ENCODE data around the gene MAGI2. TPM values are rescaled to one million over a fixed set of nuclear protein-coding genes. Genes with fewer than 3 reads are reported as not detected.

MAGI2 gene
- total and polyA plus RNA-seq, 2 experiments from 2014 or later = 16.8 to 24.7 TPM

- H3K27ac ChIP-seq = no peak overlapping the region
- H3K27me3 ChIP-seq = no peaks in the 10 kb centered on the region
- H3K36me3 ChIP-seq = no peaks in the 10 kb centered on the region
- no peak for DNase-seq (ENCODE audit: low read depth in 1 of 2, low spot score in 1 of 2)
- no peak overlapping the region for H3K4me3 ChIP-seq
- no peaks in the 10 kb centered on the region for H3K9me3 ChIP-seq (ENCODE audit: low read depth)
- no peak for TF ChIP-seq CTCF (IDR thresholded peaks at IDR 0.05; ENCODE audit: low read depth, low read length)
- peaks cover 15% of the 10 kb centered on the region for H3K4me1 ChIP-seq (ENCODE audit: low read depth)
Measured at GRCh38 chr7:79353720-79354468, 99.6 kb downstream of the MAGI2 start.

GRCh38 chr7:79352323-79352722, 101.1 kb downstream of the MAGI2 start:
- Histone ChIP-seq H3K4me3 (no peak overlapping the region), H3K27ac (peak overlapping the region; percentile 53), H3K27me3 (no peaks in the 10 kb centered on the region), H3K9me3 (ENCODE audit: low read depth) (no peaks in the 10 kb centered on the region), H3K36me3 (no peaks in the 10 kb centered on the region), H3K4me1 (ENCODE audit: low read depth) (peaks cover 16% of the 10 kb centered on the region)
- no peak for TF ChIP-seq CTCF (IDR thresholded peaks at IDR 0.05; ENCODE audit: low read depth, low read length)
- DNase-seq (ENCODE audit: low read depth in 1 of 2, low spot score in 1 of 2) = peak in 1 of 2 donors; percentile 34

GRCh38 chr7:79347351-79347750, 106.1 kb downstream of the MAGI2 start:
- Histone ChIP-seq H3K27me3 (no peaks in the 10 kb centered on the region), H3K4me3 (no peak overlapping the region), H3K27ac (no peak overlapping the region), H3K4me1 (ENCODE audit: low read depth) (peaks cover 11% of the 10 kb centered on the region), H3K36me3 (no peaks in the 10 kb centered on the region), H3K9me3 (ENCODE audit: low read depth) (no peaks in the 10 kb centered on the region)
- TF ChIP-seq CTCF (IDR thresholded peaks at IDR 0.05; ENCODE audit: low read depth, low read length) = no peak
- DNase-seq (ENCODE audit: low read depth in 1 of 2, low spot score in 1 of 2) = no peak

GRCh38 chr7:79341902-79342301, 111.6 kb downstream of the MAGI2 start:
- Histone ChIP-seq H3K4me3 (no peak overlapping the region), H3K9me3 (ENCODE audit: low read depth) (no peaks in the 10 kb centered on the region), H3K27me3 (no peaks in the 10 kb centered on the region), H3K4me1 (ENCODE audit: low read depth) (peaks cover 13% of the 10 kb centered on the region), H3K27ac (no peak overlapping the region), H3K36me3 (no peaks in the 10 kb centered on the region)
- peak in 1 of 2 donors; percentile 17 for DNase-seq (ENCODE audit: low read depth in 1 of 2, low spot score in 1 of 2)
- no peak for TF ChIP-seq CTCF (IDR thresholded peaks at IDR 0.05; ENCODE audit: low read depth, low read length)

GRCh38 chr7:79340212-79340611, 113.3 kb downstream of the MAGI2 start:
- Histone ChIP-seq H3K4me3 (no peak overlapping the region), H3K27ac (no peak overlapping the region), H3K4me1 (ENCODE audit: low read depth) (peaks cover 30% of the 10 kb centered on the region), H3K36me3 (no peaks in the 10 kb centered on the region), H3K9me3 (ENCODE audit: low read depth) (no peaks in the 10 kb centered on the region), H3K27me3 (no peaks in the 10 kb centered on the region)
- DNase-seq (ENCODE audit: low read depth in 1 of 2, low spot score in 1 of 2) = no peak
- no peak for TF ChIP-seq CTCF (IDR thresholded peaks at IDR 0.05; ENCODE audit: low read depth, low read length)

All from cardiac muscle cell (in vitro differentiated cells and primary cell).